Measurements from ENCODE around the gene TDG.

GRCh38 chr12:103962493-103962892 is 3.2 kb upstream of the TDG start:
- TF ChIP-seq CTCF (IDR thresholded peaks at IDR 0.05) (no peak), POLR2A (IDR thresholded peaks at IDR 0.05) (no peak)
